Esophagus muscularis mucosa (tissue), 3 donors: ENCODE results near the gene WDHD1.

Source experiments
- CTCF ChIP-seq, 3 experiments: fragments of 200-600 bp in 2 of 3; fragments of 450-650 bp in 1 of 3; sonication (generic) in 2 of 3; IDR thresholded peaks; one replicate each; pipeline ENCODE4 v1.5.1; 2017 to 2019; ENCODE audit warnings: antibody characterized with exemption in 3 of 3, mild to moderate bottlenecking in 2 of 3, moderate library complexity in 1 of 3
- POLR2A ChIP-seq: fragments of 450-650 bp; IDR thresholded peaks from one replicate; pipeline ENCODE4 v1.6.1; 2017; ENCODE audit warnings: antibody characterized with exemption, moderate library complexity, mild to moderate bottlenecking, low read depth

DNA sequence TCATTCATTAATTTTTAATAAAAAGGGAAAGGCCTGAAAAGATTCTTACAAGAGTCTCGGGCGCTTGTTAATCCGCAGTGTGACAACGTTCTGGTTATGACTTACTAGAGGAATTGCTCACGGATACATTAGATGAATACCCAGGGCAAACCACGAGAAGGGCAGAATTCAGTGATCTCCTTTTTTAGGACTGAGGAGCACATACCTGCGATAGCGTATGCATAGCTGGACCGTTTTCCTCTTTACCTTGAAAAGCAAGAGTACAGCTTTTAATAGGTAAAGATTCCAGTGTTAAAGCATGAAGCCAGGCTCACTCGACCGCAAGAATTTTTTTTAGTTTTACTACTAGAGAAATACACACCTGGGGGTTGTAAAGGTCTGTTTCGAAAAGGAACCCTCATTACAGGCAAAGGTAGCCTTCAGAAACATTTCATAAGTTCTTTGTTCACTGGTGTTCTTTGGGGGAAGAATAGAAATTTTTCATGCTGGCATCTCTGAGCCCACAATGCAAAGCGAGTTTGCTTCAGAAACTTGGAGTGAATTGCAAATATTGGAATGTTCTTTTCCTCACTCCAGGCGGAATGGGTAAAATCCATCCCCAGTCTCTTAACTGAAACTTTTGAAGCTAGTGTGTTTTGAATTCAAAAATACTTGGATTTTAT lies 25.5 kb upstream of the WDHD1 start:
- TF ChIP-seq CTCF (IDR thresholded peaks at IDR 0.05): no peak
- no peak for TF ChIP-seq POLR2A
